Endothelial cell of umbilical vein (primary cell): ENCODE measurements around the gene MECR. TPM values are rescaled to one million over a fixed set of nuclear protein-coding genes. Genes with fewer than 3 reads are reported as not detected.

Source experiments
- BruUV-seq: library from RNA; stranded (reverse); fragments of 400-500 nt; replicated peaks from 2 replicates; lab custom pipeline; 2021; lab: Mats Ljungman, UMichigan
- CTCF ChIA-PET: fragments of 300-600, 350-600 bp; sonication (Branson Sonifier 250); formaldehyde crosslinking; loops from one replicate; lab custom pipeline; 2021; ENCODE audit warnings: antibody characterized with exemption, inconsistent platforms; lab: Charles Lee
- POLR2A ChIA-PET: fragments of 300-600, 350-600 bp; sonication (Branson Sonifier 250); formaldehyde crosslinking; loops from one replicate; lab custom pipeline; 2021; ENCODE audit warnings: antibody characterized with exemption, inconsistent platforms; lab: Charles Lee
- DNase-seq: peaks from one replicate; pipeline ENCODE4 v3.0.0-alpha.2; 2011; ENCODE audit warnings: low read depth, low spot score
- FAIRE-seq: peaks from 2 replicates; lab custom pipeline; 2011; peaks lifted over from hg19 to GRCh38; lab: Jason Lieb, UNC
- H2AFZ ChIP-seq: 2 replicates; pipeline ENCODE4 v1.6.0; 2012; ENCODE audit warnings: low read depth, low read length, control low read depth, inconsistent platforms
- H3K27ac ChIP-seq: 2 replicates; pipeline ENCODE4 v1.5.1; 2011; ENCODE audit warnings: low read depth, mild to moderate bottlenecking, control low read depth, low read length, moderate library complexity; ENCODE audit not compliant: insufficient read depth
- H3K27me3 ChIP-seq, 2 experiments: 2 replicates each; pipeline versions ENCODE4 v1.6.0 to v1.6.1; 2011; ENCODE audit warnings: low read length in 2 of 2, mixed read lengths in 1 of 2; ENCODE audit not compliant: control insufficient read depth in 2 of 2, insufficient read depth in 2 of 2
- H3K36me3 ChIP-seq, 2 experiments: 2 replicates in 1 of 2; 3 replicates in 1 of 2; pipeline ENCODE4 v1.5.1; 2011; ENCODE audit warnings: low read length in 2 of 2, mild to moderate bottlenecking in 1 of 2, moderate library complexity in 1 of 2; ENCODE audit not compliant: control insufficient read depth in 2 of 2, insufficient read depth in 2 of 2; ENCODE audit errors: extremely low read depth in 1 of 2
- H3K4me1 ChIP-seq: 3 replicates; pipeline ENCODE4 v1.5.1; 2011; ENCODE audit warnings: mild to moderate bottlenecking, low read length; ENCODE audit not compliant: control insufficient read depth, insufficient read depth; ENCODE audit errors: extremely low read depth
- H3K4me2 ChIP-seq: 2 replicates; pipeline ENCODE4 v1.6.1; 2011; ENCODE audit warnings: low read length, control low read depth, mixed read lengths; ENCODE audit not compliant: insufficient read depth
- H3K4me3 ChIP-seq, 3 experiments: fragments of 200-600 bp in 1 of 3; sonication (generic), shearing (Covaris generic) in 1 of 3; replicated peaks in 1 of 3; 2 replicates each; pipeline ENCODE4 v1.5.1; 2011 to 2016; ENCODE audit warnings: control low read depth in 3 of 3, low read length in 3 of 3, mild to moderate bottlenecking in 2 of 3, inconsistent platforms in 1 of 3, low read depth in 1 of 3, moderate library complexity in 1 of 3; ENCODE audit not compliant: insufficient read depth in 1 of 3
- H3K79me2 ChIP-seq: 2 replicates; pipeline ENCODE4 v1.6.0; 2012; ENCODE audit warnings: low read length, inconsistent platforms; ENCODE audit not compliant: control insufficient read depth, insufficient read depth
- H3K9ac ChIP-seq: replicated peaks from 2 replicates; pipeline ENCODE3; 2011; ENCODE audit warnings: low read length, control low read depth; ENCODE audit not compliant: insufficient read depth; ENCODE audit errors: extremely low read depth
- H3K9me1 ChIP-seq: replicated peaks from 3 replicates; pipeline ENCODE4 v1.6.0; 2011; ENCODE audit warnings: mild to moderate bottlenecking, low read length; ENCODE audit not compliant: control insufficient read depth, insufficient read depth; ENCODE audit errors: extremely low read depth
- H3K9me3 ChIP-seq: replicated peaks from 2 replicates; pipeline ENCODE4 v1.5.1; 2012; ENCODE audit warnings: low read length, inconsistent platforms; ENCODE audit not compliant: control insufficient read depth, insufficient read depth
- H4K20me1 ChIP-seq: replicated peaks from 2 replicates; pipeline ENCODE3; 2011; ENCODE audit warnings: mild to moderate bottlenecking, low read length; ENCODE audit not compliant: control insufficient read depth, insufficient read depth; ENCODE audit errors: extremely low read depth
- CTCF ChIP-seq, 2 donors: IDR thresholded peaks; 1 replicate in 1 of 2; 2 replicates in 1 of 2; pipeline ENCODE4 v1.5.1; 2011; ENCODE audit warnings: low read length in 2 of 2, mild to moderate bottlenecking in 2 of 2, moderate library complexity in 2 of 2, control low read depth in 1 of 2, inconsistent platforms in 1 of 2, low read depth in 1 of 2; ENCODE audit not compliant: insufficient read depth in 1 of 2; ENCODE audit errors: extremely low read depth in 1 of 2
- EZH2 ChIP-seq: IDR thresholded peaks from 2 replicates; pipeline ENCODE4 v1.6.1; 2012; ENCODE audit warnings: borderline replicate concordance, low read depth, mild to moderate bottlenecking, moderate library complexity, low read length, inconsistent platforms; ENCODE audit not compliant: severe bottlenecking
- FOS ChIP-seq: IDR thresholded peaks from 2 replicates; pipeline ENCODE4 v1.6.1; 2011; ENCODE audit warnings: mild to moderate bottlenecking, low read length, moderate library complexity, borderline replicate concordance; ENCODE audit not compliant: insufficient read depth
- GATA2 ChIP-seq: IDR thresholded peaks from 2 replicates; pipeline ENCODE4 v1.7.0; 2011; ENCODE audit warnings: low read depth, mild to moderate bottlenecking, moderate library complexity, mixed read lengths, low read length; ENCODE audit not compliant: insufficient read length, insufficient read depth
- JUN ChIP-seq: IDR thresholded peaks from 2 replicates; pipeline ENCODE4 v1.6.1; 2011; ENCODE audit warnings: borderline replicate concordance, low read depth; ENCODE audit not compliant: insufficient read length, insufficient read depth
- MAX ChIP-seq: IDR thresholded peaks from 2 replicates; pipeline ENCODE4 v1.6.1; 2011; ENCODE audit not compliant: insufficient read depth, insufficient read length
- MYC ChIP-seq: IDR thresholded peaks from one replicate; pipeline ENCODE4 v1.6.1; 2011; ENCODE audit warnings: mild to moderate bottlenecking, low read depth, low read length
- POLR2A ChIP-seq: IDR thresholded peaks from 2 replicates; pipeline ENCODE4 v1.6.1; 2012; ENCODE audit warnings: low read depth, mild to moderate bottlenecking, control low read depth, low read length
- POLR2AphosphoS5 ChIP-seq: IDR thresholded peaks from 2 replicates; pipeline ENCODE4 v1.6.1; 2012; ENCODE audit warnings: low read depth, mild to moderate bottlenecking, control low read depth, low read length, moderate library complexity; ENCODE audit not compliant: insufficient read depth
- dilution Hi-C: fragments of 300-500 bp; cut with MboI; formaldehyde crosslinking; loops from one replicate; pipeline ENCODE4 v1.15.0; 2019; ENCODE audit warnings: low sequenced_read_pairs; ENCODE audit not compliant: extremely low pct_ligation_motif_present
- intact Hi-C: fragments of 100-400 bp; cut with micrococcal nuclease; formaldehyde crosslinking; loops from one replicate; pipeline ENCODE4 v1.10.0; 2022
- polyA plus RNA-seq, 4 experiments: library from polyadenylated mRNA; depleted of rRNA in 3 of 4; stranded (reverse) in 3 of 4; unstranded in 1 of 4; fragments of >200 nt; gene quantifications; 2 replicates each; pipeline versions ENCODE4 v1.2.1 to v1.2.3, GENCODE V29; 2011 to 2012; ENCODE audit warnings: missing spikeins in 1 of 4
- total RNA-seq: library from RNA; stranded (reverse); gene quantifications from 2 replicates; pipeline ENCODE4 v1.2.3, GENCODE V29; 2021

Gene MECR
- total and polyA plus RNA-seq, 2 donors (not counting 3 experiments of a cell fraction or from before 2014, with no cell fraction given): 24.6 to 30.1 TPM

DNA sequence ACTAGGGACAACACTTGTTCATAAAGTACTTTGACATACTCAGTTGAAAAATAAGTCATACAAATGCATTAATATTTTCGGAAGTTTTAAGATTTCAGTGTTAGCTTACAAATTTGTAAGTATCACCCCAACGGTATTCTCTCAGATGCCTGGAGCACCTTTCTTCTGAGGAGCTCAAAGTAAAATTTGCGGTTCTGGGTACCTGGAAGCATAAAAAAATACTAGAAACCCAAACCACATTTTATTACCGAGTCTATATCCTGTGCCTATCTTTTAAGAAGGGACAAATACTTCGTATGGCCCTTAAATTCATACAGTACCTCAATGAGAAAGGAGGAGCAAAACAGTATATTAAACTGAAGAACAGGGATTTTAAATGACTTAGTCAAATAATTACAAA, 59.2 kb downstream of the MECR start:
- H4K20me1 ChIP-seq: peaks cover 17% of the 10 kb centered on the region
- DNase-seq (no peak), FAIRE-seq (no peak)
- no peak overlapping the region for H2AFZ ChIP-seq
- intact Hi-C loops (no loop called here), dilution Hi-C loops (no loop called here)
- peaks cover 2 to 7% of the 10 kb centered on the region in 2 experiments for H3K36me3 ChIP-seq
- H3K27me3 ChIP-seq: no peaks in the 10 kb centered on the region
- H3K4me2 ChIP-seq: no peak overlapping the region
- no peak overlapping the region for H3K4me3 ChIP-seq
- ChIA-PET POLR2A (no interaction called here), CTCF (interaction anchor here (1.5 kb wide), 1 partner anchor 31 kb away, joined by 5 read pairs; no protein-coding TSS in a partner anchor)
- TF ChIP-seq EZH2: no peak
- TF ChIP-seq MAX: no peak
- no peak for TF ChIP-seq MYC
- TF ChIP-seq POLR2A: no peak
- TF ChIP-seq FOS: no peak
- no peak for TF ChIP-seq CTCF (IDR thresholded peaks at IDR 0.05; ENCODE audit: extremely low read depth in 1 of 2, insufficient read depth in 1 of 2, low read depth in 1 of 2, low read length in 2 of 2)
- no peak for TF ChIP-seq JUN
- TF ChIP-seq POLR2AphosphoS5: no peak
- TF ChIP-seq GATA2: no peak
- H3K9me3 ChIP-seq: no peaks in the 10 kb centered on the region
- no peak overlapping the region for H3K27ac ChIP-seq
- peaks cover 97% of the 10 kb centered on the region for H3K79me2 ChIP-seq
- no peaks in the 10 kb centered on the region for H3K9me1 ChIP-seq
- no peak overlapping the region for H3K9ac ChIP-seq
- H3K4me1 ChIP-seq: no peaks in the 10 kb centered on the region
- BruUV-seq: no TSS peak
